Transverse colon (tissue), 4 donors: ENCODE results near the gene ENTPD8. TPM values are rescaled to one million over a fixed set of nuclear protein-coding genes. Genes with fewer than 3 reads are reported as not detected.

Experiments used
- DNase-seq: peaks from one replicate; pipeline ENCODE4 v3.0.0-alpha.2; 2019
- H3K27ac ChIP-seq, 4 donors: fragments of 200-600 bp; sonication (generic); 2 replicates each; pipeline ENCODE4 v1.5.1; 2016 to 2018; ENCODE audit warnings: inconsistent platforms in 4 of 4
- H3K27me3 ChIP-seq: fragments of 200-600 bp; sonication (generic); 2 replicates; pipeline ENCODE4 v1.5.1; 2017; ENCODE audit warnings: inconsistent platforms
- H3K36me3 ChIP-seq, 4 donors: fragments of 200-600 bp; sonication (generic); 2 replicates each; pipeline ENCODE4 v1.5.1; 2017 to 2019; ENCODE audit warnings: inconsistent platforms in 4 of 4
- H3K4me1 ChIP-seq, 4 donors: fragments of 200-600 bp; sonication (generic); 2 replicates each; pipeline ENCODE4 v1.5.1; 2017 to 2020; ENCODE audit warnings: inconsistent platforms in 4 of 4
- H3K4me3 ChIP-seq, 4 donors: fragments of 200-600 bp; sonication (generic); 1 replicate in 1 of 4; 2 replicates in 3 of 4; pipeline versions ENCODE4 v1.5.1 to v1.6.1; 2017 to 2019; ENCODE audit warnings: inconsistent platforms in 4 of 4
- H3K9me3 ChIP-seq, 2 donors: fragments of 200-600 bp; sonication (generic); 2 replicates each; pipeline ENCODE4 v1.5.1; 2017 to 2019; ENCODE audit warnings: inconsistent platforms in 2 of 2
- EP300 ChIP-seq: sonication (generic); formaldehyde crosslinking; IDR thresholded peaks from one replicate; pipeline ENCODE4 v1.6.1; 2017; ENCODE audit warnings: antibody characterized with exemption, low read depth
- POLR2A ChIP-seq: fragments of 450-650 bp; IDR thresholded peaks from one replicate; pipeline ENCODE4 v1.6.1; 2016; ENCODE audit warnings: antibody characterized with exemption, mild to moderate bottlenecking, moderate library complexity
- POLR2AphosphoS5 ChIP-seq, 3 donors: sonication (generic); formaldehyde crosslinking; IDR thresholded peaks; one replicate each; pipeline ENCODE4 v1.6.1; 2016; ENCODE audit warnings: antibody characterized with exemption in 3 of 3
- WGBS, 2 donors: methylation state at CpG; one replicate each; pipeline ENCODE4 v1.1.5; 2018; ENCODE audit warnings: low coverage in 1 of 2; 5-methylcytosine and 5-hydroxymethylcytosine counted together
- in situ Hi-C, 4 donors: fragments of 200-750 bp; cut with MboI; loops; one replicate each; pipeline versions ENCODE4 v1.15.0 to v1.15.1; 2017; ENCODE audit warnings: low sequenced_read_pairs in 3 of 4, low pct_ligation_motif_present in 1 of 4, low pct_unique_long_range_greater_than_20kb in 1 of 4
- intact Hi-C: fragments of 100-400 bp; cut with DNase I; formaldehyde crosslinking; loops from one replicate; pipeline ENCODE4 v1.15.1; 2023; ENCODE audit warnings: low total_unique reads
- total RNA-seq, 4 donors: library from RNA; depleted of rRNA; stranded (reverse); fragments of >200 nt; gene quantifications; one replicate each; pipeline ENCODE4 v1.1.0, GENCODE V29; 2016
- TF ChIP-seq, protein P1 (sequence below), 5 experiments: fragments of 200-600 bp in 3 of 5; fragments of 450-650 bp in 2 of 5; sonication (generic) in 3 of 5; IDR thresholded peaks; 1 replicate in 2 of 5; 2 replicates in 3 of 5; pipeline ENCODE4 v1.5.1; 2016 to 2017; ENCODE audit warnings: antibody characterized with exemption in 5 of 5, inconsistent platforms in 3 of 5, mild to moderate bottlenecking in 2 of 5, moderate library complexity in 1 of 5

ENTPD8 gene
- total RNA-seq, 4 donors from 2014 or later = 20.7 to 109 (median 63.8) TPM

DNA sequence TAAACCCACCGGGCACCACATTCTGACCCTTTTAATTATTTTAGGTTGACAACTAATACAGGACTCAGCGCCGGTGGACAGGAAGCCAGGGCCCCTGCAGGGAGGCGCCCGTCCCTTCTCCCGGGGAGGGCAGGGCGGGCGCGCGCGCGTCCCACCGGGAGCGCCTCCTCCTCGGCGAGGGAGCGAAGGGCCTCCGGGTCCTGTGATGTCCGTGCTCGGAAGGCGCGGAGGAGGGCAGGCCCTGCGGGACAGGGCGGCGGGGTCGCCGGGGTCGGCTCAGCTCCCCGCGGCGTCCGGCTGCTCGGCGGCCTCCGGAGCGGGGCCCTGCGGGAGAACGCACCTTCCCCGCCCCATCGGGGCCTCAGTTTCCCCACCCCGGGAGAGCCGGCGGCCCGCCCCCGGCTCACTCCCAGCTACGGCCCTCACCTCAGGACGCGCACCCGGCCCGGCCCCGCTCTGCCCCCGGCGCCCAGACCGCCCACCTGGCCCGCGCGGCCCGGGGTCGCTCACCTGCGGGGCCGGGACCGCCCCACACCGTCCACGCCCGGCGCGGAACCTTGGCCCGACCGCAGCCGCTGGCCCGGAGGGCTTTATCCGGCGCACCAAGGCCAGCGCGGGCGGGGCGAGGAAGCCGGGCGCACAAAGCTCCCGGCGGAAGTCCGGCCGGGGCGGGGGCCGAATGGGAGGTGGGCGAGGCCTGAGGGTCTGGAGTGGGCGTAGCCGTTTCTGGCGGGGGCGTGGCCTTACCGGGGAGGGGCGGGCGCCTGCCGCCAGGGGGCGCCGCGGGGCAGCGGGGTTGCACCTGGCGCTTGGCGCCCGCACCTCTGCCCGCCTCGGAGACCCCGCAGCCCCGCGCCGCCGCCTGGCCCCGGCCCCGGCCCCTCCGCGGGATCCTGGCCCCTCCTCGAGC is 18.3 kb downstream of the ENTPD8 start, which contains the start of the genes EXD3 and NOXA1:
TSS of gene EXD3 (minus strand) at position 559 of the 910 bp plus-strand sequence. CDS start 27,805 bp downstream, outside the sequence.
TSS of gene NOXA1 (plus strand) at position 790 of the 910 bp plus-strand sequence. CDS start 137 bp downstream, outside the sequence.
- WGBS, 2 donors = 0% methylated on average over 51 of the region's 113 CpGs; no CpG with 5 or more reads in 1 of the 2 donors
- Histone ChIP-seq H3K27ac (peak within 1 kb of the TSS; percentile 83 to 95 (median 90)), H3K27me3 (no peaks in the 10 kb centered on the region), H3K4me1 (peaks cover 6 to 36% (median 34%) of the 10 kb centered on the region in 4 donors), H3K36me3 (no peaks in the 10 kb centered on the region), H3K9me3 (no peaks in the 10 kb centered on the region), H3K4me3 (peak within 1 kb of the TSS; percentile 59 to 99 (median 97))
- in situ Hi-C loops (loop anchor here in 2 of 4 donors (25.0 kb wide), 1 partner anchor 136 kb away; the partner anchor contains the start of gene TOR4A (in 2 of the 2)), intact Hi-C loops (no loop called here)
- DNase-seq = peak; percentile 97
- TF ChIP-seq, protein P1, sequence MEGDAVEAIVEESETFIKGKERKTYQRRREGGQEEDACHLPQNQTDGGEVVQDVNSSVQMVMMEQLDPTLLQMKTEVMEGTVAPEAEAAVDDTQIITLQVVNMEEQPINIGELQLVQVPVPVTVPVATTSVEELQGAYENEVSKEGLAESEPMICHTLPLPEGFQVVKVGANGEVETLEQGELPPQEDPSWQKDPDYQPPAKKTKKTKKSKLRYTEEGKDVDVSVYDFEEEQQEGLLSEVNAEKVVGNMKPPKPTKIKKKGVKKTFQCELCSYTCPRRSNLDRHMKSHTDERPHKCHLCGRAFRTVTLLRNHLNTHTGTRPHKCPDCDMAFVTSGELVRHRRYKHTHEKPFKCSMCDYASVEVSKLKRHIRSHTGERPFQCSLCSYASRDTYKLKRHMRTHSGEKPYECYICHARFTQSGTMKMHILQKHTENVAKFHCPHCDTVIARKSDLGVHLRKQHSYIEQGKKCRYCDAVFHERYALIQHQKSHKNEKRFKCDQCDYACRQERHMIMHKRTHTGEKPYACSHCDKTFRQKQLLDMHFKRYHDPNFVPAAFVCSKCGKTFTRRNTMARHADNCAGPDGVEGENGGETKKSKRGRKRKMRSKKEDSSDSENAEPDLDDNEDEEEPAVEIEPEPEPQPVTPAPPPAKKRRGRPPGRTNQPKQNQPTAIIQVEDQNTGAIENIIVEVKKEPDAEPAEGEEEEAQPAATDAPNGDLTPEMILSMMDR (IDR thresholded peaks at IDR 0.05) = peak; percentile 35 to 81 (median 68)
- TF ChIP-seq POLR2AphosphoS5 (IDR thresholded peaks at IDR 0.05) (peak; percentile 35 to 74 (median 70)), POLR2A (peak; percentile 18), EP300 (no peak)

DNA sequence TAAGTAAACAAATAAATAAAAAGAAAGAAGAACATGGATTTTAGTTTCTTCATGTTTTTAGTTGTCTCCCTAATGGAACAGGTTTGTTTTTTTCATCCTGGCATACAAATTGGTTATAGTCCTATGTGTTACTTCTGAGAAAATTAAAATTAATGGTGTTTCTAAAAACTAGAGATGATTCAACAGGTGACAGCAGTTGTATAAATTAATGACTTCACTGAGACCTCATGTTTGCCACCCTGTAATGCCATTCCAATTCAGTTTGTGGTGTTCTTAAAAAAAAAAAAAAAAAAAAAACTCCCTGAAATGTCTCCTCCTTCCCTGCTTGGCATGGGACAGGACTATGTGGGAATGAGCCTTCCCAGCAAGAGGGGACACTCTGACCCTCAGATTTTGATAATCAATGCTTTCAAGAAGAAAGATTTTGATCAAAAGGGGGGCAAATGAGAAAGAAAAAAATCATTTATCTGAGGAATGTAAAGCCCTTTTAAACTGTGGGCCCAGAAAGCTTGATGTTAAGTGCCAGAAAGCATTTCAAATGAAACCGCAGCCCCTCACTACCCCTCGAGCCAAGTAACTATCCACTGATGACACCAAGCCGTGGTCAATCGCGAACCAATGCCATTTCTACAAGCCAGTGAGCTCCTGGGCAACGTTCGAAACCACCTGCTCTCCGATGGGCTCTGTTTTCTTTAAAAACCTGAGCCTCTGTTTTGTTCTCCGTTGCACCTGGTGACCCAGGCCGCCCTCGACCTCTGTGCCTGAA is 19.1 kb downstream of the ENTPD8 start:
- intact Hi-C loops (no loop called here), in situ Hi-C loops (loop anchor here in 2 of 4 donors (25.0 kb wide), 1 partner anchor 135 kb away; the partner anchor contains the start of gene TOR4A (in 2 of the 2))
- peak overlapping the region; percentile 75 to 95 (median 90) for H3K27ac ChIP-seq
- H3K27me3 ChIP-seq = no peaks in the 10 kb centered on the region
- DNase-seq = no peak
- TF ChIP-seq POLR2A (no peak), EP300 (no peak), POLR2AphosphoS5 (IDR thresholded peaks at IDR 0.05) (no peak)
- H3K9me3 ChIP-seq = no peaks in the 10 kb centered on the region
- H3K36me3 ChIP-seq = no peaks in the 10 kb centered on the region
- WGBS, 2 donors = 2 to 4% methylated on average over 8 to 11 of the region's 11 CpGs
- peaks cover 6 to 41% (median 34%) of the 10 kb centered on the region in 4 donors for H3K4me1 ChIP-seq
- H3K4me3 ChIP-seq = peak overlapping the region; percentile 56 to 99 (median 97)

DNA sequence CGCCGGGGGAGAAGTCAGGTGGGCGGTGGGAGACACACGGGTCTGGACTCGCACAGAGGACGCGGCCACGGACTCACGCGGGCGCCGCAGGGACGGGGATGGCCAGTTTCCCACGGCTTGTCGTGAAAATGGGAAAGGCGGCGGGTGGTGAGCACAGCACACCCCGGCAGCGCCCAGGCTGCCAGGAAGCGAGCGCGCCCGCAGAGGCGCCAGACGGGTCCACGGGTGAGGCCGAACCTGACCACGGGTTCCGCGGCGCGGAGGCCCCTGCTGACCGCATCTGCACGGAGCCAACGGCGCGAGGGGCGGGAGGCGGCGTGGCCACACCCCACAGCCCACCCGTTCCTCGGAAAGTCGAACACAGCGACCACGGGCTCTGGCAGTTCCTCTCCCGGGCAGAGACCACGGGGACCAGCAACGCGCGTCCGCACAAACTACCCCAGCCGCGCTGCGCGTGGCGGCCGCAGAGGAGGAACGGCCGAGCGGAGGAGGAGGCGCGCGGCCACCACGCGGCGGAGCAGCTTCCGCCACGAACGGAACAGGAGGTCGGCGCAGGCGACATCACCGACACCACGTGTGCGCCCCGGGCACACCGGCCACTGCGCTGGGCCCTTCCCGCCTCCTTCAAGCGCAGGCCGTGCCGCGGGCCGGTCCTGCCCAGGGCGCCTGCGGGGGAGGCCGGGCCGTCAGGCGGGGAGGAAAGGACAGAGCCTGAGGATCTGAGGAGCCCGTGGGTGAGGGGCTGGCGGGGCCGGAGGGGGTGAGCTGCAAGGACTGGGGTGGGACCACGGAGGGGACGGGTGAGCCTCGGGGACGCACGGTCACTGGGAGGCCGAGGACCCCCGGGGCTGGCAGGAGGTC is 23.8 kb downstream of the ENTPD8 start:
- 88 to 94% methylated on average over 13 to 99 of the region's 99 CpGs for WGBS, 2 donors
- H3K4me3 ChIP-seq = peak overlapping the region in 2 of 4 donors; percentile 18 to 29
- H3K27me3 ChIP-seq = no peaks in the 10 kb centered on the region
- intact Hi-C loops (no loop called here), in situ Hi-C loops (loop anchor here in 2 of 4 donors (25.0 kb wide), 1 partner anchor 130 kb away; the partner anchor contains the start of gene TOR4A (in 2 of the 2))
- H3K4me1 ChIP-seq = peaks cover 10 to 46% (median 35%) of the 10 kb centered on the region in 4 donors
- TF ChIP-seq, protein P1 (IDR thresholded peaks at IDR 0.05) = no peak
- TF ChIP-seq EP300 (no peak), POLR2AphosphoS5 (IDR thresholded peaks at IDR 0.05) (no peak), POLR2A (no peak)
- no peaks in the 10 kb centered on the region for H3K9me3 ChIP-seq
- DNase-seq = no peak
- no peak overlapping the region for H3K27ac ChIP-seq
- H3K36me3 ChIP-seq = no peaks in the 10 kb centered on the region
